HepG2 (cell line): ENCODE data around the gene EBF4. TPM values are rescaled to one million over a fixed set of nuclear protein-coding genes. Genes with fewer than 3 reads are reported as not detected.

Experiments used
- EHMT2 ChIP-seq: fragments of 200-600 bp; sonication (generic); IDR thresholded peaks from 2 replicates; pipeline ENCODE4 v1.7.0; 2017; ENCODE audit warnings: antibody characterized with exemption, low read depth, low read length, borderline replicate concordance
- FOXK2 ChIP-seq: fragments of 450-650 bp; IDR thresholded peaks from 2 replicates; pipeline ENCODE4 v1.6.1; 2016
- GABPA ChIP-seq, 2 experiments: IDR thresholded peaks; 2 replicates each; pipeline ENCODE4 v1.6.1; 2011 to 2016; ENCODE audit warnings: low read depth in 2 of 2, low read length in 1 of 2, missing biosample characterization in 1 of 2, missing genetic modification characterization in 1 of 2
- GLI4 ChIP-seq: sonication (generic); formaldehyde crosslinking; IDR thresholded peaks from 2 replicates; pipeline ENCODE4 v1.5.1; 2020; ENCODE audit warnings: missing genetic modification reagents, mild to moderate bottlenecking, moderate library complexity, borderline replicate concordance
- HDAC2 ChIP-seq: sonication (generic); formaldehyde crosslinking; IDR thresholded peaks from 2 replicates; pipeline ENCODE4 v1.4.0; 2020; ENCODE audit warnings: missing genetic modification reagents
- HMG20B ChIP-seq: conservative IDR thresholded peaks from 2 replicates; pipeline ENCODE4 v1.6.1; 2016; ENCODE audit warnings: missing genetic modification reagents, missing compliant biosample characterization
- HNRNPH1 ChIP-seq: fragments of 200-400 bp; formaldehyde crosslinking; optimal IDR thresholded peaks from 2 replicates; pipeline ENCODE3; 2017; ENCODE audit warnings: mild to moderate bottlenecking, low read depth, low read length
- KIAA2018 ChIP-seq: sonication (generic); formaldehyde crosslinking; IDR thresholded peaks from 2 replicates; pipeline ENCODE4 v1.5.0; 2020; ENCODE audit warnings: mild to moderate bottlenecking, missing genetic modification reagents, borderline replicate concordance
- MYC ChIP-seq: sonication (generic); formaldehyde crosslinking; IDR thresholded peaks from 2 replicates; pipeline ENCODE4 v1.9.0; 2021; ENCODE audit warnings: missing genetic modification reagents, borderline replicate concordance
- MYNN ChIP-seq: sonication (generic); formaldehyde crosslinking; IDR thresholded peaks from 2 replicates; pipeline ENCODE4 v1.4.0; 2020; ENCODE audit warnings: mild to moderate bottlenecking, low read depth, missing genetic modification reagents
- NR2F1 ChIP-seq, 2 experiments: fragments of 450-650 bp in 1 of 2; formaldehyde crosslinking in 1 of 2; IDR thresholded peaks; 2 replicates each; pipeline versions ENCODE4 v1.5.0 to v1.6.1; 2016 to 2020; ENCODE audit warnings: mild to moderate bottlenecking in 1 of 2, missing compliant biosample characterization in 1 of 2, missing genetic modification reagents in 1 of 2, moderate library complexity in 1 of 2
- PCBP2 ChIP-seq: fragments of 200-400 bp; formaldehyde crosslinking; optimal IDR thresholded peaks from 2 replicates; pipeline ENCODE3; 2018; ENCODE audit warnings: low read length, low read depth; ENCODE audit not compliant: poor library complexity, severe bottlenecking
- SIN3A ChIP-seq: IDR thresholded peaks from 2 replicates; pipeline ENCODE4 v1.6.1; 2011; ENCODE audit warnings: low read depth, mild to moderate bottlenecking, control low read depth, low read length, borderline replicate concordance
- SMYD3 ChIP-seq: sonication (generic); formaldehyde crosslinking; IDR thresholded peaks from 2 replicates; pipeline ENCODE4 v1.8.1; 2023; ENCODE audit warnings: mild to moderate bottlenecking, missing genetic modification reagents
- ZBTB4 ChIP-seq: sonication (generic); formaldehyde crosslinking; IDR thresholded peaks from 2 replicates; pipeline ENCODE4 v1.4.0; 2020; ENCODE audit warnings: missing genetic modification reagents, mild to moderate bottlenecking, borderline replicate concordance
- ZC3H4 ChIP-seq: sonication (generic); formaldehyde crosslinking; IDR thresholded peaks from 2 replicates; pipeline ENCODE4 v1.4.0; 2020; ENCODE audit warnings: missing genetic modification reagents, borderline replicate concordance
- ZNF224 ChIP-seq: sonication (generic); formaldehyde crosslinking; IDR thresholded peaks from 2 replicates; pipeline ENCODE4 v1.5.0; 2020; ENCODE audit warnings: mild to moderate bottlenecking, missing genetic modification reagents
- ZNF652 ChIP-seq: IDR thresholded peaks from 2 replicates; pipeline ENCODE4 v1.6.1; 2016; ENCODE audit warnings: low read depth, borderline replicate concordance
- ZNF790 ChIP-seq: sonication (generic); formaldehyde crosslinking; IDR thresholded peaks from 2 replicates; pipeline ENCODE4 v1.8.0; 2022; ENCODE audit warnings: missing genetic modification reagents, mild to moderate bottlenecking, borderline replicate concordance
- polyA plus RNA-seq, 8 experiments: library from polyadenylated mRNA; depleted of rRNA in 3 of 8; stranded (reverse) in 7 of 8; unstranded in 1 of 8; fragments of >200 nt; fragmentation: Illumina TruSeq in 4 of 8; extraction: Trizol in 4 of 8; gene quantifications; 2 replicates each; pipeline versions ENCODE4 v1.2.1 to v1.2.3, GENCODE V29; 2011 to 2016; ENCODE audit warnings: low read depth in 4 of 8, missing spikeins in 1 of 8, mixed read lengths in 1 of 8; ENCODE audit not compliant: insufficient read depth in 1 of 8
- total RNA-seq, 5 experiments: library from RNA; depleted of rRNA; stranded (reverse); fragments of >200 nt; fragmentation: Illumina TruSeq; extraction: Trizol; gene quantifications; 2 replicates each; pipeline ENCODE4 v1.2.3, GENCODE V29; 2016; ENCODE audit warnings: low read depth in 1 of 5

EBF4 gene
- total and polyA plus RNA-seq, 2 of the 13 experiments (the other 11 are each of a cell fraction or from before 2014, with no cell fraction given) = 0.84 to 2.2 TPM

GRCh38 chr20:2742934-2743559 lies 50.5 kb downstream of the EBF4 start (continued):
- TF ChIP-seq KIAA2018 (CRISPR knock-in tag) = no peak
- TF ChIP-seq ZNF224 (CRISPR knock-in tag) = no peak
- TF ChIP-seq ZNF652 (CRISPR knock-in tag) = no peak
- TF ChIP-seq ZC3H4 (CRISPR knock-in tag) = no peak
- no peak for TF ChIP-seq HDAC2 (CRISPR knock-in tag)
- TF ChIP-seq EHMT2 = no peak
- no peak for TF ChIP-seq MYC (CRISPR knock-in tag)
- no peak for TF ChIP-seq SMYD3
- TF ChIP-seq GABPA (IDR thresholded peaks at IDR 0.05; ENCODE audit: low read depth, low read length) = no peak
- no peak for TF ChIP-seq GABPA (CRISPR knock-in tag; IDR thresholded peaks at IDR 0.05; ENCODE audit: low read depth)
- TF ChIP-seq ZBTB4 (CRISPR knock-in tag) = no peak
- no peak for TF ChIP-seq NR2F1 (CRISPR knock-in tag; IDR thresholded peaks at IDR 0.05)
- no peak for TF ChIP-seq PCBP2
- TF ChIP-seq FOXK2 = no peak
- no peak for TF ChIP-seq ZNF790
- no peak for TF ChIP-seq GLI4 (CRISPR knock-in tag)
- TF ChIP-seq MYNN (CRISPR knock-in tag) = no peak
- TF ChIP-seq HMG20B (CRISPR knock-in tag) = no peak
- no peak for TF ChIP-seq SIN3A
- TF ChIP-seq HNRNPH1 = no peak
